HG02840 (cell line): ENCODE data around the gene CCNO.

Experiments used
- ATAC-seq: cut with Tn5 transposase; IDR thresholded peaks from one replicate; pipeline ENCODE4 v1.9.1; 2021; ENCODE audit warnings: mild to moderate bottlenecking, moderate library complexity, moderate number of reproducible peaks; ENCODE audit not compliant: unreplicated experiment, low FRiP score

Gene CCNO

DNA sequence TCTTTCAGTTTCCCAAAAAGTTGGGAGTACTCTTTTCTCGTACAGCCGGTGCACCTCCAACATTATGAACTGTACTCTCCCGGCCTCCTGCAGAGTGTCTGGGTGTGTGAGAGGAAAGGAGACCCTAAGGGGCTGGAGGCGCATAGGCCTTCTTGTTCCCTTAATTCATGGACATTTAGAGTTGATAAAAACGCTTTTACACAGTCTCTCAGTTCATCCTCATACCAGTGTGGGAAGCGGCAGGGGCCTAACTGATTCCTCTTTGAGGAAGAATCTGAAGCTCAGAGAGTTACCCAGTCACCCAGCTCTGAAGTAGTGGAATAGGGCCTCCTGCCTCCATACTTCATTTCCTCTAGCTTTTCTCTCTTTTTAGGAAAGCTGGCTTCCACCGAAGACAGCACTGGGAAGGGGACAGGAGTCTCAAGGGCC, 9.6 kb downstream of the CCNO start:
- ATAC-seq, result no peak

DNA sequence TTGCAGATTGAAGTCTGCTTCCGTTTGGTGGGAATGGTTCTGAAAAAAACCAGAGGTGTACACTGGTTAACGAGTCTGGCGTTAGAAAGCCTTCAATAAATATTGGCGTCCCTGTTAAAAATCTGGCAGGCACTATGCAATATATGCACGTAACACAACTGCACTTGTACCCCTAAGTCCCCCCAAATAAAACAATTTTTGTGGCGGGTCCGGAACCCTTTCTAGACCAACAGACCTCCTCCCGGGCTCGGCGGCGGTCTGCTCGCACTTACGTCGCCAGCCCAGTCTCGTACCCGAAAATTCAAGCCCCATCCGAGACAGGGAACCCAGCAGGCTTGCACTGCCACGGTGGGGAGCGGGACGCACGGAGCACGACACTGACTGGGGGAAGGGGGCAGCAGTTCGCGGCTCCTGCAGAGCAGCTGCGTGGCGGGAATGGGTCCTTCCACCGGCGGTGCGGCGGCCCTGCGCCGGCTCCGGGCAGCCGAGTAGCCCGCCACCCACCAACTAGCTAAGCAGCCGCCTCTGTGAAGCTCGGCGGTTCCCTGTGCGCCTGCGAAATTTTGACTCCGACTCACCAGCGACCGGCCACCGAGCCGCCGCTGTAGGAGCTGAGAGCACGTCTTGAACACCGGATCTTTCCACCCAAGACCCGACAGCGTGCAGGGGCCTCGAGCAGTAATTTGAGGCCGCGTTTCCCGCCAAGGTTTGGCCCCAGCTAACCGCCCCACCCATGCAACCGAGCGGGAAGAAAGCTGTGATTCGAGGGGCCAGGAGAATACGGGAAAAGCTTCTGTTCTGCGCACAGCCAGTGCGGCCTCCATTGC, 10.2 kb downstream of the CCNO start:
- ATAC-seq, result no peak

DNA sequence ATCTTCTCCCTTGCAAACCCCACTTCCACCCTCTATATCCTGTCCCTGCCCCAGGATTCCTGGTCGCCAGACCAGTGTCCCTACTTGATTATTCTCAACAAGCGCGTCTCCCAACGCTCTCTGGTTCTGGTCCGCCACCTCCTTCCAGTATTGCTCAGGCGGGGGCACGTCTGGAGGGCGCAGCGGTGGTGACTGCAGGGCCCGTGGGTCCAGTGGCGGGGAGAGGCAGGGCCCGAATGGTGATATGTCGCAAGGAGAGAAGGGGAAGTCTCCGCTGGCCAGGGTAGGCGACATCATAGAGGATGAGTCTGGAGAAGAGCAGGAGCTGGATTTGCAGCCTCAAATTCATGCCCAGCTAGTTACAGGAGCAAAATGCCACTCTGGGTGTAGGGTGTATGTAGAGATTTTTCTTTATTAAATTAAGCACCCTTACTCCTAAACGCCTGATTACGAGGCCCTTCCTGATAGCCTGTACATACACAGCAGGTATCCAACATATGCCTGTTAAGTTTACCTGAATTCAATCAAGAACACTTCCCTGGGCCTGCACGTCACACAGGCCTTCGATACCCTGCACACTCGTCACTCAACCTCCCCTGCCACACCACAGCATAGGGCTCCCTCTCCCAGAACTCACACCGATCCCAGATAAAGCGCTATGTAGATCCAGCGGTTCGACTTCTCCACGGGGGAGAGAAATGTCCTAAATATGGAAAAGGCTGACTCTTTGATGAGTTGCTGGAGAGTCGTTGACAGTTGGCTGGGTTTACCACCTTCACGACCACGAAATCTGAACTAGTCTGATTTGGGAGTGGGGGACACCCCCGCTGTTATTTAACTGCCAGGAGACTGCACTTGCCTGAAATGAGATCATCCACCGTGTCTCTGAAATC, 11.1 kb downstream of the CCNO start:
- no peak for ATAC-seq

DNA sequence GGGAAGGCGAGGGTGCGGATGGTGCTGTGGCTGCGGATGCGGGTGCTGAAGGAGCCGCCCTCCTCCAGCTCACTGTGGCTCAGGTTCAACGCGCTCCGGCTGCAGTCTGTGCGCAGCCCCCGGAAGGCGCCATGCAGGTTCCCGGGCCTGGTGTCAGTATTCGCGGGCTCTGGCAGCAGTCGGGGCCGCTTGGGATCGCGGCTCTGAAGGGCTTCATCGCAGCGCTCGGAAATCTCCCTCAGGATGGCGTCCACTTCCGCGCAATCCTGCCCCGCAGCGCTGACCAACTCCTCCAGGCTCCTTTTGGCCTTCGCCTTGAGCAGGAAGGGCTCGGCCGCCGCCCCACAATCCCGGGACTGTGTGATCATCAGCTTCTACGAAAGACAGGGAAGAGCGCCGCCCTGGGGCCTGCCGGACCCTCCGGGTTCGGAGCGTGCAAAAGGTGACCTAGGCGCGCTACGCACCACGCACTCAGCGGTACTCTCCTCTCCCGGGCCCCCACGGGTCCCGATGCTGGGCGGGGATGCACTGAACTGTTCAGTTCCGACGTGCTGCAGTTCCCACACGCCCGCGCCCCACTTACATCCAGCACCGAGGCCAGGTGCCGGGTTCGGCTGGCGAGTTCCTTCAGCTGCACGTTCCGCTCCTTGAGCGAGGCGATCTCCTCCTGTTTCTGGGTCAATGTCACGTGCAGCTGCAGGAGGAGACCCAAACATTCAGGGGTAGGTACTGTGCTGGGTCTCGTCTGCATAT, 12.8 kb downstream of the CCNO start:
- ATAC-seq, result no peak

DNA sequence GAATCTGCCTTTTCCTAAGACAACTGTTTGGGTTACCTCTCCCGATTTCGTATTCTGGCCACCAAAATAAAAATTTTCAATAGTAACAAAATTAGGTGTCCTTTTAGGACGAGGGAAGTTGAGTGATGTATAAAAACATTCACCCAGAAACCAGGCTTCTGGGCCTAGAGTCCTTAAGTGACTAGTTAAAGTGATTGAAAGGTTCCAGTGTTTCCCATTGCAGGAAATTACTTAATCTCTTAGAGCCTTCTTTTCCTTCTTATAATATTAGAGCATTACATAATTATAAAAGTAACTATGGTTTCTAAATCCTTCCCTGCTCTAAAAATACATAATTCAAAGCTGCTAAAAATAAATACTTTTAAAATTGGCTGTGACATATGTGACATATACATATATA, 13.6 kb downstream of the CCNO start:
- no peak for ATAC-seq

DNA sequence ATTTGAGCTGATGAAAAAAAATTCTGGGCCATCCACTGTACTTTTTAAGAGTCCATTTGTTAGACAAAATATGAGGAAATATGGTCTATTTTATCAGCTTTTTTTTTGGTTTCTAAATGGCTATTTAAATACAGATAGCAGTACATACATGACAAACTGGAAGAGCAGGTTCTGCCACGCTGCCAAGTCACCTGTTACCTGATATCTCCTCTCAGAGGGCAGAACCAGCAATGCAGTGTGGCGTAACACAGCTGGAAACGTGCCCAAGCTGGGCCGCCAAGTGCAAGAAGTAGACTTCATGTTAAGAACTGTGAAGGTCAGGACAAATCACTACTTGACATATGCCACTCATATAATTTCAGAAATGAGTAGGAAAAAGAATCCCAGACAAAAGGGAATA, 14.4 kb downstream of the CCNO start:
- ATAC-seq, result no peak

DNA sequence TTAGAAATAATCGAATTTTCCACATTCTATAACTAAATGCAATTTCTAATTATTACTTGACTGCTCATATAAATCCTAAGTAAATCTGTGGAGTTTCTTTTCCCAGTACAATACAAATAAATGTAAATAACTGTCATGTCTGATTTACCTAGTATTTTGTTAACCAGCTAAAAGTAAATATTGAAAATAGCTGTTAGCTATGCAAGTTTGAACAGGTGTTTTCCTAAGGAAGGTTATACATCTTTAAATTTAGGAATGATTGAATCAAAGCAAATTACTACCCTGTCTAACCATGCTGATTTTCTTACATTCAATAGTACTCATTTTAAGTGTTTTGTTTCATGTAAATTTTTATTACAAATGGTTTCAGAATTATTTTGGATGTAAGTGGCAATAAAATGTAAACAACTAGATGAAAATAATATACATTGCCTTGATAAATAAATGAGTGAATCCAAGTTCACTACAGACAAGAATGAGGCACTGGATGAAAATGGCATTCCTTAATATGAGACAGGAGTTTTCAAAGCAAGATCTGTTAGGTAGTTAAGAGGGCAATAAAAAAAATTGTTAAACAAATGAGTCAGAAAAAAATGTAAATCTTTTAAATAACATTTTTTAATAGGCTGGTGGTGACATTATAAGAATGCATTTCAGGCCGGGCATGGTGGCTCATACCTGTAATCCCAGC, 22.1 kb downstream of the CCNO start:
- ATAC-seq, result no peak

DNA sequence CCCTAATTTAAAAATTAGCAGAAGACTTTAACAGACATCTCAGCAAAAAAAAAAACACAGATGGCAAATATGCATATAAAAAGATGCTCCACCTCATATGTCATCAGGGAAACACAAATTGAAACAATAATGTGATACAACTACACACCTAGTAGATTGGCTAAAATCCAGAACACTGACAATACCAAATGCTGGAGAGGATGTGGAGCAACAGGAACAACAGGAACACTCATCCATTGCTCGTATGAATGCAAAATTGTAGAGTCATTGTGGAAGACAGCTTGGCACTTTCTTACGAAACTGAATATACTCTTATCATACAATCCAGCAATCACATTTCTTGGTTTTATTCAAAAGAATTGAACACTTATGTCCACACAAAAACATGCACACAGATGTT, 28.4 kb downstream of the CCNO start:
- ATAC-seq, result no peak

DNA sequence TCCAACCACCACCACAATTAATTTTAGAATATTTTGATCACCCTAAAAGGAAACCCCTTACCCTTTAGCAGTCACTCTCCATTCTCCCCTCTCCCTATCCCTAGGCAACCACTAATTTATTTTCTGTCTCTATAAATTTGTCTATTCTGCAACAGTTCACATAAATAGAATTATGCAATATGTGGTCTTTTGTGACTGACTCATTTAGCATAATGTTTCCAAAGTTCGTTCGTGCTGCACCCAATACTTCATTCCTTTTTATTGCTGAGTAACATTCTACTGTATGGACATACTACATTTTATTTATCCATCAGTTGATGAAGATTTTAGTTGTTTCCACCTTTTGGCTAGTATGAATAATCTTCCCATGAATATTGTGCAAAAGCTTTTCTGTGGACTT, 42.2 kb downstream of the CCNO start:
- ATAC-seq, result no peak

DNA sequence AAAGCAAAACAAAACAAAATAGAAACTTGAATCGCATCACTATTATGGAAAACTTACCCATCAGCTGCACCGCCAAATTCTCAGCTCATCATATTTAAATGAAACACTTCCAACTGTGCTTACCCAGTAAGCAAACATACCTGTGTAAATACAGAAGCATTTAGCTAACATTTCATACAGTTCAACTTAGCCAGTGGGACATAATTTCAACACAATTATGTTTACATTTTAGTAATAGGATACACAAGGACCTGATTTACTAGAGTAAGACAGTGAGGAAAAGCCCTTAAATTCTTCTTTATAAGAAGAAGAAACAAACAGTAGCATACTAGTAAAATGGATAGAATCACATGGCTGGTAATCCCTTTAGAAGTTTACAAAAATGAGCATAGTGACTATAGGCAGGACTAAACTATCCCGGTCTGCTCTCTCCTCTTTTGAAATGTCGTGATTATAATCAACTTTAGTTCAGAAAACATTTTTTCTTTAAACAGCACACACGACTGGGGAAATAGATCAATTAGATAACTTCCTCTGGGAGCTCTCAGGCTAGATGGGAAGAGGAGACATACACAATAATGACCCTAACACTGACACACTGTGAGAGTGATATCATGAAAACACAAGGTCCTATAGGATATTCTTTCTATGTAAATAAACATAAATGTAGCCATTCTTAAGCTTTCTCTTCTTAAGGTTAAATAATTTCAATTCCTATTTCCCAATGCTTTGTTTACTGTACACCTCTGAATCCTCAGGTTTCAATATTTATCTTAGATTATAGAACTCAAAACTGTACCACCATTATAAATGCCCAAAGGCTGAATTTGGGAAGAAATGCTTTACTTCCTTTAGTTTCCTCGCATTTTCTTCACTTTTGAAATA, 44.5 kb downstream of the CCNO start:
- no peak for ATAC-seq

DNA sequence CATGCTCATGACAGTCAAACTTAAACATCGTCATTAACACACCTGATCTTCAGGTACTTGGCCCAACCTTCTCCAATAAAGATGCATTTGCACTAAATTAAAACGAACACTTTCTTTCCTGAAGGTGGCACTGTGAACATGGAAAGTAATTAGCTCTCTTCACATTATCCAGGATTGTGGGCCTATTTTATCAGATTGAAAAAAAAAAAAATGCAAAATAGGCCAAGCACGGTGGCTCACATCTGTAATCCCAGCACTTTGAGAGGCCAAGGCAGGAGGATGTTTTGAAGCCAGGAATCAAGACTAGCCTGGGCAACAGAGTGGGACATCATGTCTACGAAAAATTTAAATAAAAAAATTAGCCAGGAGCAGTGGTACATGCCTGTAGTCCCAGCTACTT, 46.0 kb downstream of the CCNO start:
- no peak for ATAC-seq
